ENCODE measurements around the gene JAKMIP1.

Gene JAKMIP1

GRCh38 chr4:6235901-6236640, 35.7 kb upstream of the JAKMIP1 start:
- no peaks in the 10 kb centered on the region for H3K27me3 ChIP-seq (ENCODE audit: control insufficient read depth, insufficient read depth, low read length)
- H3K36me3 ChIP-seq (ENCODE audit: control insufficient read depth, insufficient read depth, low read length), result no peaks in the 10 kb centered on the region
- no CpG with 5 or more reads among the region's 17 CpGs for WGBS (ENCODE audit: insufficient coverage, insufficient read length)
- no peak for DNase-seq (ENCODE audit: low read depth, low spot score)
- no peak overlapping the region for H3K4me3 ChIP-seq (ENCODE audit: low read length)
- no peak overlapping the region for H3K27ac ChIP-seq (ENCODE audit: low read length)
- no peaks in the 10 kb centered on the region for H3K4me1 ChIP-seq (ENCODE audit: control insufficient read depth, insufficient read depth, low read length)
- no peaks in the 10 kb centered on the region for H3K9me3 ChIP-seq (ENCODE audit: control insufficient read depth, insufficient read depth, low read length)

GRCh38 chr4:6235012-6235411, 34.7 kb upstream of the JAKMIP1 start:
- no CpG with 5 or more reads among the region's 7 CpGs for WGBS (ENCODE audit: insufficient coverage, insufficient read length)
- DNase-seq (ENCODE audit: low read depth, low spot score), result no peak

GRCh38 chr4:6233929-6234328, 33.6 kb upstream of the JAKMIP1 start:
- Histone ChIP-seq H3K27ac (ENCODE audit: low read length) (no peak overlapping the region), H3K9me3 (ENCODE audit: control insufficient read depth, insufficient read depth, low read length) (no peaks in the 10 kb centered on the region), H3K4me3 (ENCODE audit: low read length) (no peak overlapping the region), H3K36me3 (ENCODE audit: control insufficient read depth, insufficient read depth, low read length) (no peaks in the 10 kb centered on the region), H3K27me3 (ENCODE audit: control insufficient read depth, insufficient read depth, low read length) (no peaks in the 10 kb centered on the region), H3K4me1 (ENCODE audit: control insufficient read depth, insufficient read depth, low read length) (no peaks in the 10 kb centered on the region)
- WGBS (ENCODE audit: insufficient coverage, insufficient read length), result no CpG with 5 or more reads among the region's 6 CpGs
- no peak for DNase-seq (ENCODE audit: low read depth, low spot score)

More at GRCh38 chr4:6235012-6235411, 34.7 kb upstream of the JAKMIP1 start:
- Histone ChIP-seq H3K36me3 (ENCODE audit: control insufficient read depth, insufficient read depth, low read length) (no peaks in the 10 kb centered on the region), H3K9me3 (ENCODE audit: control insufficient read depth, insufficient read depth, low read length) (no peaks in the 10 kb centered on the region), H3K27me3 (ENCODE audit: control insufficient read depth, insufficient read depth, low read length) (no peaks in the 10 kb centered on the region), H3K27ac (ENCODE audit: low read length) (no peak overlapping the region), H3K4me1 (ENCODE audit: control insufficient read depth, insufficient read depth, low read length) (no peaks in the 10 kb centered on the region), H3K4me3 (ENCODE audit: low read length) (no peak overlapping the region)

- DNase-seq (ENCODE audit: low read depth, low spot score), result no peak
- Histone ChIP-seq H3K27ac (ENCODE audit: low read length) (no peak overlapping the region), H3K9me3 (ENCODE audit: control insufficient read depth, insufficient read depth, low read length) (no peaks in the 10 kb centered on the region), H3K27me3 (ENCODE audit: control insufficient read depth, insufficient read depth, low read length) (no peaks in the 10 kb centered on the region), H3K36me3 (ENCODE audit: control insufficient read depth, insufficient read depth, low read length) (no peaks in the 10 kb centered on the region), H3K4me1 (ENCODE audit: control insufficient read depth, insufficient read depth, low read length) (no peaks in the 10 kb centered on the region), H3K4me3 (ENCODE audit: low read length) (no peak overlapping the region)
- WGBS (ENCODE audit: insufficient coverage, insufficient read length), result no CpG with 5 or more reads among the region's 30 CpGs
Measured at GRCh38 chr4:6232836-6233785, 32.8 kb upstream of the JAKMIP1 start.

- H3K27ac ChIP-seq (ENCODE audit: low read length), result no peak overlapping the region
- H3K4me1 ChIP-seq (ENCODE audit: control insufficient read depth, insufficient read depth, low read length), result no peaks in the 10 kb centered on the region
- no peaks in the 10 kb centered on the region for H3K36me3 ChIP-seq (ENCODE audit: control insufficient read depth, insufficient read depth, low read length)
- no peaks in the 10 kb centered on the region for H3K9me3 ChIP-seq (ENCODE audit: control insufficient read depth, insufficient read depth, low read length)
- no peak for DNase-seq (ENCODE audit: low read depth, low spot score)
- no peaks in the 10 kb centered on the region for H3K27me3 ChIP-seq (ENCODE audit: control insufficient read depth, insufficient read depth, low read length)
- no peak overlapping the region for H3K4me3 ChIP-seq (ENCODE audit: low read length)
- no CpG with 5 or more reads among the region's 7 CpGs for WGBS (ENCODE audit: insufficient coverage, insufficient read length)
Measured at GRCh38 chr4:6231663-6232165, 31.4 kb upstream of the JAKMIP1 start.

- Histone ChIP-seq H3K4me1 (ENCODE audit: control insufficient read depth, insufficient read depth, low read length) (no peaks in the 10 kb centered on the region), H3K36me3 (ENCODE audit: control insufficient read depth, insufficient read depth, low read length) (no peaks in the 10 kb centered on the region), H3K4me3 (ENCODE audit: low read length) (no peak overlapping the region), H3K9me3 (ENCODE audit: control insufficient read depth, insufficient read depth, low read length) (no peaks in the 10 kb centered on the region), H3K27me3 (ENCODE audit: control insufficient read depth, insufficient read depth, low read length) (no peaks in the 10 kb centered on the region), H3K27ac (ENCODE audit: low read length) (no peak overlapping the region)
- WGBS (ENCODE audit: insufficient coverage, insufficient read length), result no CpG with 5 or more reads among the region's 21 CpGs
- no peak for DNase-seq (ENCODE audit: low read depth, low spot score)
Measured at GRCh38 chr4:6230827-6231662, 30.7 kb upstream of the JAKMIP1 start.

- no peaks in the 10 kb centered on the region for H3K9me3 ChIP-seq (ENCODE audit: control insufficient read depth, insufficient read depth, low read length)
- no peaks in the 10 kb centered on the region for H3K4me1 ChIP-seq (ENCODE audit: control insufficient read depth, insufficient read depth, low read length)
- H3K27ac ChIP-seq (ENCODE audit: low read length), result no peak overlapping the region
- WGBS (ENCODE audit: insufficient coverage, insufficient read length), result no CpG with 5 or more reads among the region's 3 CpGs
- H3K4me3 ChIP-seq (ENCODE audit: low read length), result no peak overlapping the region; the same call in 1 of the 2 replicates
- no peaks in the 10 kb centered on the region for H3K27me3 ChIP-seq (ENCODE audit: control insufficient read depth, insufficient read depth, low read length)
- H3K36me3 ChIP-seq (ENCODE audit: control insufficient read depth, insufficient read depth, low read length), result no peaks in the 10 kb centered on the region
- no peak for DNase-seq (ENCODE audit: low read depth, low spot score)
Measured at GRCh38 chr4:6230502-6230785, 30.1 kb upstream of the JAKMIP1 start.

- no peaks in the 10 kb centered on the region for H3K9me3 ChIP-seq (ENCODE audit: control insufficient read depth, insufficient read depth, low read length)
- no peak overlapping the region; the same call in 1 of the 2 replicates for H3K4me3 ChIP-seq (ENCODE audit: low read length)
- no CpG with 5 or more reads among the region's 18 CpGs for WGBS (ENCODE audit: insufficient coverage, insufficient read length)
- H3K27ac ChIP-seq (ENCODE audit: low read length), result no peak overlapping the region
- H3K4me1 ChIP-seq (ENCODE audit: control insufficient read depth, insufficient read depth, low read length), result no peaks in the 10 kb centered on the region
- DNase-seq (ENCODE audit: low read depth, low spot score), result no peak
- no peaks in the 10 kb centered on the region for H3K27me3 ChIP-seq (ENCODE audit: control insufficient read depth, insufficient read depth, low read length)
- H3K36me3 ChIP-seq (ENCODE audit: control insufficient read depth, insufficient read depth, low read length), result no peaks in the 10 kb centered on the region
Measured at GRCh38 chr4:6229671-6230501, 29.5 kb upstream of the JAKMIP1 start.

GRCh38 chr4:6229095-6229494, 28.7 kb upstream of the JAKMIP1 start:
- H3K4me1 ChIP-seq (ENCODE audit: control insufficient read depth, insufficient read depth, low read length), result no peaks in the 10 kb centered on the region
- H3K27me3 ChIP-seq (ENCODE audit: control insufficient read depth, insufficient read depth, low read length), result no peaks in the 10 kb centered on the region
- no peak overlapping the region for H3K4me3 ChIP-seq (ENCODE audit: low read length)
- WGBS (ENCODE audit: insufficient coverage, insufficient read length), result no CpG with 5 or more reads among the region's 7 CpGs
- no peaks in the 10 kb centered on the region for H3K36me3 ChIP-seq (ENCODE audit: control insufficient read depth, insufficient read depth, low read length)
- H3K27ac ChIP-seq (ENCODE audit: low read length), result no peak overlapping the region
- DNase-seq (ENCODE audit: low read depth, low spot score), result no peak
- H3K9me3 ChIP-seq (ENCODE audit: control insufficient read depth, insufficient read depth, low read length), result no peaks in the 10 kb centered on the region

Data from iPS DF 6.9 (cell line).